ENCODE results near the gene TTC28. TPM values are rescaled to one million over a fixed set of nuclear protein-coding genes. Genes with fewer than 3 reads are reported as not detected.
A peak's percentile ranks its signal among the peaks of the same experiment; 100 is the strongest.

The TTC28 gene
- total RNA-seq, 4 donors from 2014 or later: 10.2 to 23.8 (median 13.4) TPM

DNA sequence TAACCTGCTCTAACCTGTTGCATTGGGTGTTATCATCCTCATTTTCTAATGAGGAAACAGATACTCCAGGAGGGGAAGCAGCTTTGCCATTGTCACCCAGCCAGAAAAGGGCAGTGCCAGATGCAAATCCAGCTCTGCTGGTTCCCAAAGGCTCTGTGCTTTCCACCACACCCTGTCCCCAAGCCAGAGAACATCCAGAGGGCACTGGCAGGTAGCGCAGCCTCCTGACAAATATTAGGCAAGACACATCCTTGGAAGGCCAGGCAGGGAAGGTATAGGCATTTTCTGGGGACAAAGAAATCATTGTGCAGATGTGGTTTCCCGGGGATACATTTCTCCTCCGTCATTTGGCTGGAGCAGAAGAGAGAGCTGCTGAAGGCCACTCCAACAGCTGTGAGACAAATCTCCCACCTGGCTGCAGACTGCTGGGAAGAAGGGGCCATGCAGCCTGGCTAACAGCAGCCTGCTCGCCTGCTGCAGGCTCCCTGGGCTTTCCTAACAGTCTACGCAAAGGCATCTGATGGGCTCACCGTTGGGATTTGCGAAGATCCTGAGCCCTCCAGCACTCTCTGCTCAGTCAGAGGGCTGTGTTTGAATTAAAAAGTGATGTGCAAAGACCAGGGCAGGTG, 666.7 kb downstream of the TTC28 start:
- DNase-seq (ENCODE audit: low spot score in 2 of 2): peak in 1 of 2 donors; percentile 70
- no peak overlapping the region for H3K4me3 ChIP-seq (ENCODE audit: low read depth, poor library complexity, severe bottlenecking)
- intact Hi-C loops (cut with DNase I; ENCODE audit: low total_unique reads): no loop called here
- TF ChIP-seq, protein P1, sequence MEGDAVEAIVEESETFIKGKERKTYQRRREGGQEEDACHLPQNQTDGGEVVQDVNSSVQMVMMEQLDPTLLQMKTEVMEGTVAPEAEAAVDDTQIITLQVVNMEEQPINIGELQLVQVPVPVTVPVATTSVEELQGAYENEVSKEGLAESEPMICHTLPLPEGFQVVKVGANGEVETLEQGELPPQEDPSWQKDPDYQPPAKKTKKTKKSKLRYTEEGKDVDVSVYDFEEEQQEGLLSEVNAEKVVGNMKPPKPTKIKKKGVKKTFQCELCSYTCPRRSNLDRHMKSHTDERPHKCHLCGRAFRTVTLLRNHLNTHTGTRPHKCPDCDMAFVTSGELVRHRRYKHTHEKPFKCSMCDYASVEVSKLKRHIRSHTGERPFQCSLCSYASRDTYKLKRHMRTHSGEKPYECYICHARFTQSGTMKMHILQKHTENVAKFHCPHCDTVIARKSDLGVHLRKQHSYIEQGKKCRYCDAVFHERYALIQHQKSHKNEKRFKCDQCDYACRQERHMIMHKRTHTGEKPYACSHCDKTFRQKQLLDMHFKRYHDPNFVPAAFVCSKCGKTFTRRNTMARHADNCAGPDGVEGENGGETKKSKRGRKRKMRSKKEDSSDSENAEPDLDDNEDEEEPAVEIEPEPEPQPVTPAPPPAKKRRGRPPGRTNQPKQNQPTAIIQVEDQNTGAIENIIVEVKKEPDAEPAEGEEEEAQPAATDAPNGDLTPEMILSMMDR (IDR thresholded peaks at IDR 0.05): no peak
- no peak for TF ChIP-seq POLR2A (IDR thresholded peaks at IDR 0.05)
- 46 to 53% methylated on average over 7 of the region's 7 CpGs for WGBS, 2 donors

DNA sequence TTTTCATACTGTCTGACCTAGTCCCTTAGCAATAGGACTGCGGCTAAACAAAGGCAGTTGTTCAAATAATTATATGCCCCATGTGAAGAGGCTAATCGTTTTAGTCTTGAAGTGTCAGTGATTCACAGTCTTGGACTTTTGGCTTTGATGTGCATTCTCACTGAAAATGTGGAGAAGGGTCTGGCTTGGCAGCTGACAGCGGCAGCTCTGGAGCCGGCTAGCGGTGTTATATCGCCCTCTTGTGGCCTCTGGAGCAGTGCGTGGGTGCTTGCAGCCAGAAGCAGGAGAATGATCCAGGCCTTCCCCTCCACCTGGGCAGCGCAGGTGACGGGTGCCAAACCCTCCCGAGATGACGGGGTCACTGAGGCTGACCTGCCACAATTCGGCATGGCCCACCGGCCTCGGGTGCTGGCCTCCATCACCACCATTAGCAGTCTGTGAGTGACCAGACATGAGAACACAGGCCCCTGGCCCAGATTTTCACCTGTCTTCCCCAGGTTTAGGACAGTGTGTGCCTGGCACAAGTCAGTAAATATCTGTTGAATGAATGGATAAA, 670.3 kb downstream of the TTC28 start:
- intact Hi-C loops (cut with DNase I; ENCODE audit: low total_unique reads): loop anchor here (2.0 kb wide), 1 partner anchor 123 kb away; no protein-coding TSS in a partner anchor
- WGBS, 2 donors: 13 to 14% methylated on average over 14 of the region's 14 CpGs
- no peak overlapping the region for H3K4me3 ChIP-seq (ENCODE audit: low read depth, poor library complexity, severe bottlenecking)
- no peak for TF ChIP-seq POLR2A (IDR thresholded peaks at IDR 0.05)
- TF ChIP-seq, protein P1 (IDR thresholded peaks at IDR 0.05): peak in 1 of 3 donors; percentile 80
- peak; percentile 52 to 93 for DNase-seq (ENCODE audit: low spot score in 2 of 2)

DNA sequence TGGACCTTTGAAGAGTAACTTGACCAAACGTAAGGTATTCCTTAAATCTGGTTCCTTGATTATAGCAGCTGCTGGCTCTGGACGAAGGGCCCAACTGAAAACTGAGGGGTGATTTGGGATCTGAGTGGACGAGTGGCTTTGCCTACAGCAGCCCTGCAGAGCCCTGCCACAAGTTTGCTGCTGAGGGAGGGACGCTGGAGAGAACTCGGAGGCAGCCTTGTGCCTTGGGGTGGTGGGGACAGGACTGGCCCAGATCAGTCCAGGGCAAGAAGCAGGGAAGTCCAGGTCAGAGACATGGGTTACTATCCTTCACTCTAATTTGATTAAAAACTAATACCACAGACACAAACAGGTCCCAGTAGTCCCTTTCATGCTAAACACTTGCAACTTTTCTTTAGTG, 671.0 kb downstream of the TTC28 start:
- DNase-seq (ENCODE audit: low spot score in 2 of 2): no peak
- no peak for TF ChIP-seq POLR2A (IDR thresholded peaks at IDR 0.05)
- TF ChIP-seq, protein P1 (IDR thresholded peaks at IDR 0.05): no peak
- 92 to 93% methylated on average over 5 of the region's 5 CpGs for WGBS, 2 donors
- intact Hi-C loops (cut with DNase I; ENCODE audit: low total_unique reads): loop anchor here (2.0 kb wide), 1 partner anchor 122 kb away; no protein-coding TSS in a partner anchor
- no peak overlapping the region for H3K4me3 ChIP-seq (ENCODE audit: low read depth, poor library complexity, severe bottlenecking)

DNA sequence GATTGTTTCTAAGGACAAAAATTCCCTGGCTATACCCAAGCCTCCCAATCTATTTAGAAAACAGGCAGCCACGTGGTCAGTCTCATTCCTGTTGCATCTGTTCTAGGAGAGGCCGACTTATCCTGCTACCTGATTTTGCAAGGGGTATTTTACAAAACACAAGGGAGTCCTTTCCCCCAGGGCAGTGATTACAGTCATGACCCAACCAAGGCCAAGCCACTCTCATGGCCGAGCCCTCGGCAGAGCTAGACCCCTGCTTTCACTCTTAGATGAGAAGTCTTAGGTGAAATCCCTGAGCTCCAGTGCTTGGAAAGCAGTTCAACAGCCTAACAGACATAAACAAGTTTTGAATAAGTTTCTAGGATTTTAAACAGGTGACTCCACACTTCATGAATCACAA, 671.6 kb downstream of the TTC28 start:
- TF ChIP-seq POLR2A (IDR thresholded peaks at IDR 0.05): no peak
- WGBS, 2 donors: 88 to 92% methylated on average over 4 of the region's 4 CpGs
- DNase-seq (ENCODE audit: low spot score in 2 of 2): no peak
- intact Hi-C loops (cut with DNase I; ENCODE audit: low total_unique reads): loop anchor here (2.0 kb wide), 1 partner anchor 121 kb away; no protein-coding TSS in a partner anchor
- no peak overlapping the region for H3K4me3 ChIP-seq (ENCODE audit: low read depth, poor library complexity, severe bottlenecking)

DNA sequence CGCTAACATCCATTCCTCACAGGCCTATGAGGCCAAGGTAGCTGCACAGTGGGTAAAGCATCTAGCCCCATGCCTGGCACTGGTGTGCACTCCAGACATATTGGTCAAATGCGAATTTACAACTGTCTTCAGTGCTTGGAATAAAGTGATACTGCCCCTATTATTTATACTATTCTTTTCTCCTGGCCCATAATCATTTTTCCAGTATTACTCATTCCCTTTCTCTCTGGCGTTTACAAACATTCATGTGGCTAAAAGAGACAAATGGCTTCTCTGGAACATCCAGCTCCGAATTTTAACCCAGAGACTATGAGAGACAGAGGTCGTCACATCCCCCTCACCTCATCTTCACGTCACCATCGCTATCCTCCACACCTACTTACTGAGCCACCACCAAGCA, 673.4 kb downstream of the TTC28 start:
- no peak for DNase-seq (ENCODE audit: low spot score in 2 of 2)
- no peak overlapping the region for H3K4me3 ChIP-seq (ENCODE audit: low read depth, poor library complexity, severe bottlenecking)
- WGBS, 2 donors: 85 to 95% methylated on average over 7 of the region's 7 CpGs
- intact Hi-C loops (cut with DNase I; ENCODE audit: low total_unique reads): no loop called here
- TF ChIP-seq POLR2A (IDR thresholded peaks at IDR 0.05): no peak
- TF ChIP-seq, protein P1 (IDR thresholded peaks at IDR 0.05): no peak

DNA sequence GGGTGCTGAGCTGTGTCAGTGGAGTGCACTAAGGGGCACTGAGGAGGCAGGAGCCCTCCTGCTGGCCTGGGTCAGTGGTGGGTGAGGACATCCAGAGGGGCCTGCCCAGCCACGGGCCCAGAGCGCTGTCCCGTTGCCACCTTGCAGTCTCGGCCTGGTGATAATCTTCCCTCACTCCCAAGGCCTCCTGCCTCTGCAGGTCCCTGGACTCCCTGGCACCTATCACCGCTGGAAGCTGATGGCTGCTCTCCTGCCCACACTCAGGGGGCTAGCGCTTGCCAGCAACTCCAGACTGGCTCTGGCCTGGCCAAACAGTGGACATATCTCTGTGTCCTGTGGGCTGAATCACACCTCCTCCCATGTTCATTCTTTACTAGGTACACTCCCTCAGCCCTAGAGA, 674.1 kb downstream of the TTC28 start:
- WGBS, 2 donors: 85 to 94% methylated on average over 6 of the region's 6 CpGs
- DNase-seq (ENCODE audit: low spot score in 2 of 2): no peak
- intact Hi-C loops (cut with DNase I; ENCODE audit: low total_unique reads): no loop called here
- TF ChIP-seq, protein P1 (IDR thresholded peaks at IDR 0.05): no peak
- TF ChIP-seq POLR2A (IDR thresholded peaks at IDR 0.05): no peak
- H3K4me3 ChIP-seq (ENCODE audit: low read depth, poor library complexity, severe bottlenecking): no peak overlapping the region

Measured in lower leg skin (tissue), 4 donors.